ENCODE data around the gene CREB3L2.
"Not testable (repeated sequence)": the region's sequence is repeated elsewhere in the genome, so short reads cannot be mapped to it uniquely, and the experiment has no call there.

The CREB3L2 gene

DNA sequence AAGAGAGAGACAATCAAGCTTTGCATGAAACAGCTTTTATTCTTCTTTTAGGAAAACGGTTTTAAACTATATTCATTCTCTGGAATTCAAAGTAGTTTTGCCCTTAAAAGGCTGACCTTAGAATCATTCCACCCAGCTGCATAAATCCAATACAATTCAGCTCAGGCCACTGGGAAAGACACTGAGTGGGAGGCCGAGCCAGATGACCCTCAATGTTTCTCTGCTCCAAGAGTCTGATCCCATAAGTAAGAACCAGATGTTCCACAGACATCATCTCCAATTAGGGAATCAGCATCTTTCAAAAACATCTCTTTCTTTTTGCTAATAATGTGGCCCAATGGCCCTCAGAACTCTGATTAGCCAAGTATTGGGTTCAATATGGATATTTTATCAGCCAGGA lies 26.1 kb downstream of the CREB3L2 start:
- no peak for DNase-seq (ENCODE audit: extremely low read depth, low read depth)
- TF ChIP-seq, protein P1, sequence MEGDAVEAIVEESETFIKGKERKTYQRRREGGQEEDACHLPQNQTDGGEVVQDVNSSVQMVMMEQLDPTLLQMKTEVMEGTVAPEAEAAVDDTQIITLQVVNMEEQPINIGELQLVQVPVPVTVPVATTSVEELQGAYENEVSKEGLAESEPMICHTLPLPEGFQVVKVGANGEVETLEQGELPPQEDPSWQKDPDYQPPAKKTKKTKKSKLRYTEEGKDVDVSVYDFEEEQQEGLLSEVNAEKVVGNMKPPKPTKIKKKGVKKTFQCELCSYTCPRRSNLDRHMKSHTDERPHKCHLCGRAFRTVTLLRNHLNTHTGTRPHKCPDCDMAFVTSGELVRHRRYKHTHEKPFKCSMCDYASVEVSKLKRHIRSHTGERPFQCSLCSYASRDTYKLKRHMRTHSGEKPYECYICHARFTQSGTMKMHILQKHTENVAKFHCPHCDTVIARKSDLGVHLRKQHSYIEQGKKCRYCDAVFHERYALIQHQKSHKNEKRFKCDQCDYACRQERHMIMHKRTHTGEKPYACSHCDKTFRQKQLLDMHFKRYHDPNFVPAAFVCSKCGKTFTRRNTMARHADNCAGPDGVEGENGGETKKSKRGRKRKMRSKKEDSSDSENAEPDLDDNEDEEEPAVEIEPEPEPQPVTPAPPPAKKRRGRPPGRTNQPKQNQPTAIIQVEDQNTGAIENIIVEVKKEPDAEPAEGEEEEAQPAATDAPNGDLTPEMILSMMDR (IDR thresholded peaks at IDR 0.05; ENCODE audit: low read depth, low read length) = no peak

DNA sequence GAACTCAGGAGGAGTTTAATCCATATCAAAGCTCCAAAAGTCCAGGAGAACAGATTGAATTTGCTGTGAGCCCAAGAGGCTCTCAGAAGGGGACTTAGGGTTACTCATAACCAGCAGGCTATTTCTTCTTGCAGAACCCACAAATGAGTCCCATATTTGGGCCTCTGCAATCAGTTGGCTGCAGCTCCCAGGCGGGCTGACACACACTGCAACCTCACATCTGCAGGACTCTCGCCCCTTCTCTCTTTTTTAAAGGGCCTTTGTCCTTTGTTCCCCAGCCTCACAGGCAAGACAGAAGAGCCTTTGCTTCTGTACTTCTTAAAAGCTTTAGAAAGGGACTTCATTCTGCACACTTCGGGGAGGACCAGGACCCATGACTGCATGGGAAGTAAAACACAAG lies 26.7 kb downstream of the CREB3L2 start:
- no peak for DNase-seq (ENCODE audit: extremely low read depth, low read depth)
- TF ChIP-seq, protein P1 (IDR thresholded peaks at IDR 0.05; ENCODE audit: low read depth, low read length) = no peak

- no peak for DNase-seq (ENCODE audit: extremely low read depth, low read depth)
- TF ChIP-seq, protein P1 (IDR thresholded peaks at IDR 0.05; ENCODE audit: low read depth, low read length) = no peak
Observed at GRCh38 chr7:137974766-137975165, 27.1 kb downstream of the CREB3L2 start.

DNA sequence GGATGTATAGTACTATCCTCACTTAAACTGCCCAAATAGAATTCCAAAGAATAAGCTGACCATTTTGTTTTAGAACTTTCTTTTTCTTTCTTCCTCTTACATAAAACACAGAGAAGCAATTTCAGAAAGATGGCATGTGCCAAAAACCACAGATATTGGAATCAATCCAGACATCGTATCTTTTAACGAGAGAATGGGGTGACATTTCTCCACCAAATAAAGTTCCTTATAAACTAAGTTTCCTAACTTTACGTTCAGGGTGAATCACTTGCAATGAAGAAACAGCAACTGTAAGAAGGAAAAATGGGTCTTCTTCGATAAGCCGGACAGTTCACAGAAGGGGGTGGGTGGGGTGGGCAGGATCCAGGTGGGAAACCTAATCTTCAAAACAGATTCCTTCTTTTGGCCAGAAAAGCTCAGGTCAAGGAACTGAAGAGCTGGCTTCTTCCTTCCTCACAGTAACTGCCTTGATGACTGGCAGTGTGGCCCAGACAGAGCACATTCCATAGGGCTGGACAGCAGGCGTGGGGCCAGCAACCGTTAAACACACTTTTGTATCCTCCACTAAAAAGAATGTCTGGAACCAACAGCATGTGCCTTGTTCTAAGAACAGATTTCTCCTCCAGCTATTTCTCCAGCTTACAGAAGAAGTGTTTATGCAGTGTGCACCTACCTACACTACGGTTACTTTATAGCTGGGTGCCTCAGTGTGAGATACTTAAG lies 31.5 kb downstream of the CREB3L2 start:
- TF ChIP-seq, protein P1 (IDR thresholded peaks at IDR 0.05; ENCODE audit: low read depth, low read length) = no peak

GRCh38 chr7:137969828-137970227 lies 32.1 kb downstream of the CREB3L2 start:
- DNase-seq (ENCODE audit: extremely low read depth, low read depth) = no peak

More for the DNA sequence above, 31.5 kb downstream of the CREB3L2 start:
- no peak for DNase-seq (ENCODE audit: extremely low read depth, low read depth)

GRCh38 chr7:137968890-137969289 lies 33.0 kb downstream of the CREB3L2 start:
- TF ChIP-seq, protein P1 (IDR thresholded peaks at IDR 0.05; ENCODE audit: low read depth, low read length) = no peak
- DNase-seq (ENCODE audit: extremely low read depth, low read depth) = no peak

More at GRCh38 chr7:137969828-137970227, 32.1 kb downstream of the CREB3L2 start:
- TF ChIP-seq, protein P1 (IDR thresholded peaks at IDR 0.05; ENCODE audit: low read depth, low read length) = no peak

DNA sequence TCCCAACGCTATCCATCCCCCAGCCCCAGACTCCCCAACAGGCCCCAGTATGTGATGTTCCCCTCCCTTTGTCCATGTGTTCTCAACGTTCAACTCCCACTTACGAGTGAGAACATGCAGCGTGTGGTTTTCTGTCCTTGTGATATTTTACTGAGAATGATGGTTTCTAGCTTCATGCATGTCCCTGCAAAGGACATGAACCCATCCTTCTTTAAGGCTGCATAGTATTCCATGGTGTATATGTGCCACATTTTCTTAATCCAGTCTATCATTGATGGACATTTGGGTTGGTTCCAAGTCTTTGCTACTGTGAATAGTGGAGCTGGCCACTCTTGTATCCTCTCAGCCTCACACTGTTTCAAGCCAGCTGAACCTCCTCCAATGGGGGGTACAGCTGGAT lies 33.5 kb downstream of the CREB3L2 start:
- not testable (repeated sequence) for DNase-seq (ENCODE audit: extremely low read depth, low read depth)
